ENCODE data around the gene PLGRKT. TPM values are rescaled to one million over a fixed set of nuclear protein-coding genes. Genes with fewer than 3 reads are reported as not detected.
"Not testable (repeated sequence)": the region's sequence is repeated elsewhere in the genome, so short reads cannot be mapped to it uniquely, and the experiment has no call there.

The PLGRKT gene
- total RNA-seq, 2 donors from 2014 or later: 17.4 to 23.5 TPM

DNA sequence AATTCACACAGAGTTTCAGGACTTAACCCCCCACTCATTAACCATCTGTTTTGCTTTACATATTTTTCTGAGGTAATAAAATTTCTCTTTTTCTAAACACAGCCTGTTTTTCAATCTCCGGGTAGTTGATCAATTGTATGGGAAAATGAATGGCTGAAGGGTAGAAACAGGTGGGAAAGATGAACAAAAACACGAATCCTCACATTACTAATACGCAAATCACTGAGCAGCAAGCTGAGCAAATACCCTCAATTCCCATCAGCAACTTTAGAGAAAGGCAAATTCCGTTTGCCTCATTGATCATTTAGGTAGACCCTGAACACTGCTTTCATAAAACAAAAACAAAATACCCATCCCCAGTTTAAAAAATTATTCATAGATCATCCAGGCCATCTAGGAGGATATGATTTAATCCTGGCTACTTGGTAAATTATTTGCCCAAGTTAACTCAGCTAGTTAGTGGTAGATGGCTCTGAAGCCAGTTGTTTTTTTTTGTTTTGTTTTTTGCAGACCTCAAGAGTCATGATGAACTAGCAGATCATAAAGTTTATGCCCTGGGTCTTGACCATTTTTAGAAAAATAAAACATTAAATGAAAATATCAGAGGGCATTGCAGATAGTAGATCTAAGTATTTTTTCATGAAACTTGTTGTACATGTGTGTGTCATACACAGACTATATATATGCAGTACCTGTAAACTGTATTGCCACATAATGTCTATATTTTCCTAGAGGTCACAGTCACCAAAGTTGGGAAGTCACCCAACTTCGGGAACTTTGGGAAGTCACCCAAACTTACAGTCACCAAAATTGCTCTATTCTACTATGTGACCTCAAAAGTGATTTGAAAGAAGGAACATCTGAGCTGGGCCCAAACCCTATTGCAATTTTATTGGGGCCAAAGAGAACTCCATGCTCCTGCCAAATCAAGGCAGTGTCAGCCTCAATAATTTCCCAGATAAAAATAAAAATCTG, 11.0 kb upstream of the PLGRKT start:
- no peaks in the 10 kb centered on the region for H3K36me3 Mint-ChIP-seq (ENCODE audit: low read depth)
- ATAC-seq (no peak), DNase-seq (no peak)
- H3K4me1 Mint-ChIP-seq: peaks cover 42% of the 10 kb centered on the region
- H3K27ac Mint-ChIP-seq: peak overlapping the region; percentile 98
- H3K4me3 Mint-ChIP-seq: peak overlapping the region; percentile 92
- no peaks in the 10 kb centered on the region for H3K27me3 Mint-ChIP-seq
- H3K9me3 ChIP-seq (ENCODE audit: control insufficient read depth, low read length, poor library complexity, severe bottlenecking): no peaks in the 10 kb centered on the region

DNA sequence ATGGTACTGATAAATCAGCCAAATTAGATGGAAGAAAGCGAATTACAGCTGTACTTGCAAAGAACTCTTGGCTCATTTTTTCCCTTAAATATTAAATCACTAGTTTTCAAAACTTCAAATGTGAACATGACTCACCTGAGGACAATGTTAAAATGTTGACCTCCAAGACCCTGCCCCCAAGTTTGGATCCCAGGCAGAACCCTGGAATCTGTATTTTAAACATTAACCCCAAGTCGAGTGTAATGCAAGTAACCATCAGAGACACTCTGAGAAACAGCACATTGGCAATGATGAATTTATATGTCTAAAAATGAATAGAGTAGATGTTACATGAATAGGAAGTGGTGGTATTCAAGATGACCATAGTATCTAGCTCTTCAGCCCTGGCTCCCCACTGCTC, 10.3 kb upstream of the PLGRKT start:
- peak overlapping the region; percentile 98 for H3K27ac Mint-ChIP-seq
- no peak for ATAC-seq
- no peak for DNase-seq
- H3K27me3 Mint-ChIP-seq: no peaks in the 10 kb centered on the region
- no peaks in the 10 kb centered on the region for H3K36me3 Mint-ChIP-seq (ENCODE audit: low read depth)
- no peaks in the 10 kb centered on the region for H3K9me3 ChIP-seq (ENCODE audit: control insufficient read depth, low read length, poor library complexity, severe bottlenecking)
- peak overlapping the region; percentile 67 for H3K4me3 Mint-ChIP-seq
- H3K4me1 Mint-ChIP-seq: peaks cover 41% of the 10 kb centered on the region

DNA sequence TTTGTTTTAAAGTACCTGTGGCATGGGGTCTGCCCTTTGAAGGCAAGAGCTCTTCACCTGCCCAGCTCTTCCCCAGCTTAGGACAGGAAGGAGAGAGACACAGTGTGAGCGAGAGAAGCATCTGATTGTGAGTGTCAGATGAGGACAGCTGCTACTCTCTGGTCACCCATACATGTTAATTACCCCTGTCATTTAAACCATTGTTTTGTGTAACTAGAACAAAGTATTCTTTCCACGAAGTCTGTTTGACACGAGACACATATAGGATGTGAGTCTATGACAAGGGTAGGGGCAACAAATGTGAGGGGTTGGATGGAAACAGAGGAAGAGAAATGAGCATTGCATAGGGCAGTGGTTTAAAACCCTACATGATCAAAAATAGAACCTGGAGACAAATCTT, 9.6 kb upstream of the PLGRKT start:
- H3K4me3 Mint-ChIP-seq: peak overlapping the region; percentile 50
- H3K36me3 Mint-ChIP-seq (ENCODE audit: low read depth): no peaks in the 10 kb centered on the region
- DNase-seq: no peak
- no peaks in the 10 kb centered on the region for H3K27me3 Mint-ChIP-seq
- peaks cover 39% of the 10 kb centered on the region for H3K4me1 Mint-ChIP-seq
- ATAC-seq: no peak
- H3K9me3 ChIP-seq (ENCODE audit: control insufficient read depth, low read length, poor library complexity, severe bottlenecking): no peaks in the 10 kb centered on the region
- peak overlapping the region; percentile 98 for H3K27ac Mint-ChIP-seq

DNA sequence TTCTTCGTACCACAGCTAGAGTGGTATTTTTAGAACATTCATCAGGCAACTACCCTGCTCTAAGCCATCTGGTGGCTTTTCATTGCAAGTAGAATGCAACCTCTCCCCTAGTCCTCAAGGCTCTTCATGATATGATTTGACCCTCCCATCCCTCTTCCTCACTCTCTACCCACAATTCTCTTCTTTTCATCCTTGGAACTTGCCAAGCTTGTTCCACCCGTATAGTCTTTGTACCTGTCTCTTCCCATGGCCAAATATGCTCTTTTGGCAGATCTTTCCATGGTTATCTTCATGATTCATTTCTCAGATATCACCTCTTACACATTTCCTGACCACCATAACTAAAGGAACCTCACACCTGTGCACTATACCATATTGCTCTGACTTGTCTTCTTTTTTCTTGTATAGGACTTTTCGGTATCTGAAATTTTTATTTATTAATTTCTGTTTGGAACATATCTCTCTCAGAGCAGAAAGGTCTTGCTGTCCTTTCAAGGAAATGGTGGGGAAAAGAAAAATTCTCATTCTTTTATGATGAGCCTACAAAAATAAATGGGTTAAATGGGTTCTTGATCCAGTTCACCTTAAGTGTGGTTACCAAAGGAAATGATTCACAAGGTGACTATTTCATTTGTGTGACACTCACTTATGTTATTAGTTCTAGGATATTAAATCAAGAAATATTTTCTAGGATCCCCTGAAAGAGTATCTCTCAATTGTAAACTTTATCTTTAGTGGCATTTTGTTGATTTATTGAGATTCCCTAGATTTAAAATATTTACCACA, 8.9 kb upstream of the PLGRKT start:
- H3K4me3 Mint-ChIP-seq: peak overlapping the region; percentile 7
- ATAC-seq (no peak), DNase-seq (no peak)
- no peaks in the 10 kb centered on the region for H3K9me3 ChIP-seq (ENCODE audit: control insufficient read depth, low read length, poor library complexity, severe bottlenecking)
- no peaks in the 10 kb centered on the region for H3K36me3 Mint-ChIP-seq (ENCODE audit: low read depth)
- peaks cover 34% of the 10 kb centered on the region for H3K4me1 Mint-ChIP-seq
- H3K27me3 Mint-ChIP-seq: no peaks in the 10 kb centered on the region
- peak overlapping the region; percentile 98 for H3K27ac Mint-ChIP-seq

DNA sequence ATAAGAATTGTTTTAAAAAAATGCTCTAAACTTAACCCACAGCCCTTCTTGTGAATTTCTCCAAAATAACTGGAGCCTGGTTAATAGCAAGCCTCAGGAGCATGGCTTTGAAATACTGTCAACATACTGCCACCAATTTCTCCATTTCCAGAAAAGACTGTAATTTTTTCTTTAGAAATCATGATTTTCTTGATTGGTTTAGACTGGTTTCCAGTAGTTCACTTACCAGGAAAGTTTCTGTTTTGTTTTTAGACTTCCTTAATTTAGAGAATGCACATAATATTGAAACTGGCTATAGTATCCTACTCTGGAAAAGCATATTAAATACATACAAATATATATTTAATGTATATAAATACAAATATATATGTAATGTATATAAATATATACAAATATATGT, 8.2 kb upstream of the PLGRKT start:
- Mint-ChIP-seq H3K27ac (peak overlapping the region; percentile 1), H3K4me3 (no peak overlapping the region), H3K27me3 (no peaks in the 10 kb centered on the region), H3K4me1 (peaks cover 29% of the 10 kb centered on the region), H3K36me3 (ENCODE audit: low read depth) (no peaks in the 10 kb centered on the region)
- DNase-seq: no peak
- no peak for ATAC-seq
- no peaks in the 10 kb centered on the region for H3K9me3 ChIP-seq (ENCODE audit: control insufficient read depth, low read length, poor library complexity, severe bottlenecking)

DNA sequence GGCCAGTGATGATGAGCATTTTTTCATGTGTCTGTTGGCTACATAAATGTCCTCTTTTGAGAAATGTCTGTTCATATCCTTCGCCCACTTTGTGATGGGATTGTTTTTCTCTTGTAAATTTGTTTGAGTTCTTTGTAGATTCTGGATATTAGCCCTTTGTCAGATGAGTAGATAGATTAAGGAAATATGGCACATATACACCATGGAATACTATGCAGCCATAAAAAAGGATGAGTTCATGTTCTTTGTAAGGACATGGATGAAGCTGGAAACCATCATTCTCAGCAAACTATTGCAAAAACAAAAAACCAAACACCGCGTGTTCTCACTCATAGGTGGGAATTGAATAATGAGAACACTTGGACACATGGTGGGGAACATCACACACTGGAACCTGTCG, 7.4 kb upstream of the PLGRKT start:
- H3K36me3 Mint-ChIP-seq (ENCODE audit: low read depth); H3K27me3 Mint-ChIP-seq; DNase-seq; H3K9me3 ChIP-seq (ENCODE audit: control insufficient read depth, low read length, poor library complexity, severe bottlenecking); ATAC-seq; H3K27ac Mint-ChIP-seq; H3K4me3 Mint-ChIP-seq: not testable (repeated sequence)
- peaks cover 29% of the 10 kb centered on the region for H3K4me1 Mint-ChIP-seq

DNA sequence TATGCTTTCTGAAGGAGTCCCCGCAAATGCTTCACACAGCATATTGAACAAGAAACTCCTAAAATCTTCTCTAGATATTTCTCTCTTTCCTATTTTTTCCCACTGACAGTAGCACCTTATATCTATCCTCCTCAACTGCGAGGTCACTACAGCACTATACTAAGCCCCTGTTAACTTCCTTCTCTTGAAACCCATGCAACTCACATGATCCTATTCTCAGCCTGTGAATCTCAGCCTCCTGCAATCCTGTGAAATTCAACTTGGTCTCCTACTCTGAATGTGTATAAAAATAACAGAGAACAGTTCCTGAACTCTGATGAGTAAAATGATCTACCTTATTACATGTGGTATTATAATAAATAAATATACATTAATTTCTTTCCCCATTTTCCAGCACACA, 6.1 kb upstream of the PLGRKT start:
- Mint-ChIP-seq H3K36me3 (ENCODE audit: low read depth) (no peaks in the 10 kb centered on the region), H3K27me3 (no peaks in the 10 kb centered on the region), H3K4me3 (no peak overlapping the region), H3K27ac (no peak overlapping the region), H3K4me1 (peaks cover 27% of the 10 kb centered on the region)
- ATAC-seq: no peak
- DNase-seq: no peak
- no peaks in the 10 kb centered on the region for H3K9me3 ChIP-seq (ENCODE audit: control insufficient read depth, low read length, poor library complexity, severe bottlenecking)

DNA sequence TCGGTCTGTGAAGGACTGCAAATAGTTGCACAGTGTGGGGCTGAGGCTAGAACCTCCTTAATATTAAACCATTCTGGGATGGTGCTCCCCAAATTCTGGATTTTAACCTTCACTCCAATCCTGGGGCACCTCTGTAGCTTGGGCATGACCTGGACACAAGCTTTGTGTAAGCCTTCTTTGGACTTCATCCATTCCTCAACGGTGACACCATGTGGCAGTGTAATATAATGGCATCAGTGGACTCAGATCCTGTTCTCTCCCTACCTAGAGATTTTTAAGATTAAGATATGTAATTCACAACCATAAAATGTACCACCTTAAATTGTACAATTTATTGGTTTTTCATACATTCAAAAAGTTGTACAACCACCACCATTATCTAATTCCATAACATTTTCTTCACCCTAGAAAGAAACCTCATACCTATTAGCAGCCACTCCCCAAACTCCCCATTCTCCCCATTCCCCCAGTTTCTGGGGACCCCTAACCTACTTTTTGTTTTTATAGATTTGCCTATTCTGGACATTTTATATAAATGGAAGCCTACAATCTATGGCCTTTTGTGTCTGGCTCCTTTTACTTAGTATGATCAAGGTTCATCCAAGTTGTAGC, 4.8 kb upstream of the PLGRKT start:
- H3K36me3 Mint-ChIP-seq (ENCODE audit: low read depth): no peaks in the 10 kb centered on the region
- no peak overlapping the region for H3K27ac Mint-ChIP-seq
- no peak for DNase-seq
- H3K4me1 Mint-ChIP-seq: peaks cover 27% of the 10 kb centered on the region
- no peaks in the 10 kb centered on the region for H3K27me3 Mint-ChIP-seq
- no peaks in the 10 kb centered on the region for H3K9me3 ChIP-seq (ENCODE audit: control insufficient read depth, low read length, poor library complexity, severe bottlenecking)
- ATAC-seq: no peak
- no peak overlapping the region for H3K4me3 Mint-ChIP-seq

DNA sequence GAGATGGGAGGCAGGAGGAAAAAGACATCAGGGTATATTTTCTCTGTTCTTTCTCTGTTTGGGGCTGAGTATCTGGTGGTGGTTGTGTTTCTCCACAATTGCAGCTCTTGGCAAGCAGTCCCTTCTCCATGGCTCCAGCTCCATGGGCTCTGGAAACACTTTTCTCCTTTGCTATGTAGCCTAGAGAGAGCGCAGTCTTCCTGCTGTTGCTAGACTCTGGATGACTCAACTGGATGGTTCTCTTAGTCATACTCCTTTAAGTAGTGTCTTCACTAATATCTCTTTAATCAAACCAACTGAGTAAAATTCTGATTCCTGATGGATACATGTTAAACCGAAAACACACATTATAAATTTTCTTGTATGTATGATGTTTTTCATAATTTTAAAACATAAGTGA, 3.3 kb upstream of the PLGRKT start:
- peaks cover 25% of the 10 kb centered on the region for H3K4me1 Mint-ChIP-seq
- no peaks in the 10 kb centered on the region for H3K36me3 Mint-ChIP-seq (ENCODE audit: low read depth)
- no peaks in the 10 kb centered on the region for H3K27me3 Mint-ChIP-seq
- H3K4me3 Mint-ChIP-seq: no peak overlapping the region
- DNase-seq (no peak), ATAC-seq (no peak)
- H3K27ac Mint-ChIP-seq: peak overlapping the region; percentile 84
- H3K9me3 ChIP-seq (ENCODE audit: control insufficient read depth, low read length, poor library complexity, severe bottlenecking): no peaks in the 10 kb centered on the region

DNA sequence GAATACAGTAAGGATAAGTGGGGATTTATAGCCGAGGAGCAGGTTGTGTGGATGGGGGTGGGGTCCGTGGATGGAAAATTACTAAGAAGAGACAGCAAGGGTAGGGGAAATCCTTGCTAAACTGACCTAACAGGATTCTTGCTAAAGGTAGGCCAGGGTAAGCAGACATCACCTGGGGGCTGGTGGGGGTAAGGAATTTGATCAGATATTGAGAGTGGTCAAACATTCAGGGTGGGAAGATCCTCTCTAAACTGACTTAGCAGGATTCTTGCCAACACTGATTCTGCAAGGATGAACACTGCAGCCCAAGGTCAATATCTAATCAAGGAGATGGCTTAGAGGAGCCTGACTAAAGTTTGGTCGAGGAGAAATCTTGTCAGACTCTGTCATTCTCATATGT, 2.7 kb upstream of the PLGRKT start:
- peak overlapping the region; percentile 84 for H3K27ac Mint-ChIP-seq
- H3K4me1 Mint-ChIP-seq: peaks cover 25% of the 10 kb centered on the region
- no peaks in the 10 kb centered on the region for H3K27me3 Mint-ChIP-seq
- no peak for DNase-seq
- no peaks in the 10 kb centered on the region for H3K36me3 Mint-ChIP-seq (ENCODE audit: low read depth)
- ATAC-seq: no peak
- H3K9me3 ChIP-seq (ENCODE audit: control insufficient read depth, low read length, poor library complexity, severe bottlenecking): no peaks in the 10 kb centered on the region
- no peak overlapping the region for H3K4me3 Mint-ChIP-seq

DNA sequence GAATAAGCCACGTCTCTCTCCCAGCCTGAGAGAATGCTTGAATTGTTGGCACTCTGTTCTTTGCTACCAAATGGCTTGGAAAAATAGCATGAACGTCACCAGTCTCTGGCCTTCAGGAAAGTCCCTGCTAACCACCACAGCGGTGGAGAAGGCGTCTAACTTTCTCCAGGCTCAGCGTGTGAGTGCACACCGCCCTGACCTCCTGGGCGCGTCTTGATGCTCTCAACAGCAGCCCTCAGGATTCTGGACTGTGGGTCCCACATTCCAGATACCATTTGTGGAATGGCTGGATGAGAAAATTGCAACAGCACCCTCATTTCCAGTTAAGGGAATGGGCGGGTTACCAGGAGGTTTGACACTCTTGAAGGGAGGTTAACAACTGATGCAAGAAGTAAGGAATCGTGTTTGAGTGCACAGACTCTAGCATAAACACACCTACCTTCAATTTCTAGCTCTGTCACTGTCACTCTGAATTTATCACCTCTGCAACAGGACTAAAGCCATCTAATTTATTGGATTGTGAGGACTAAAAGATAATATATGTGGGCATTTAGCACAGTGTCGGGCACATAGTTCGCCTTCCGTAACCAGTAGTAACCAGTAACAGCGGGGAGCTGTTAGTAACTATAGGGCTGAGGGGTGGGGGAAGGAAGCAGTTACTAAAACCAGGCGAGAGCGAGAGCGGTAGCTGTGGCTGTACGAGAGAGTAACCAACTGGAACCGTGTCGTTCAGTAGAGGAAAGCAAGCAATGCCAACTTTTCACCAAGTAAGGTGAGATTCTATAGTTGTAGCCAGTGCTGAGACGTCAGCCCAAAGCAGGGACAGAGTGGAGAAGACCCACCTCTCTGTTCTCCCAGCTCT, 807 bp upstream of the PLGRKT start:
- DNase-seq: peak; percentile 40 to 50 (median 44)
- peak; percentile 69 for ATAC-seq
- no peaks in the 10 kb centered on the region for H3K9me3 ChIP-seq (ENCODE audit: control insufficient read depth, low read length, poor library complexity, severe bottlenecking)
- Mint-ChIP-seq H3K4me1 (peaks cover 25% of the 10 kb centered on the region), H3K36me3 (ENCODE audit: low read depth) (peaks cover 2% of the 10 kb centered on the region), H3K27ac (peak overlapping the region; percentile 97), H3K4me3 (peak overlapping the region; percentile 93), H3K27me3 (no peaks in the 10 kb centered on the region)

DNA sequence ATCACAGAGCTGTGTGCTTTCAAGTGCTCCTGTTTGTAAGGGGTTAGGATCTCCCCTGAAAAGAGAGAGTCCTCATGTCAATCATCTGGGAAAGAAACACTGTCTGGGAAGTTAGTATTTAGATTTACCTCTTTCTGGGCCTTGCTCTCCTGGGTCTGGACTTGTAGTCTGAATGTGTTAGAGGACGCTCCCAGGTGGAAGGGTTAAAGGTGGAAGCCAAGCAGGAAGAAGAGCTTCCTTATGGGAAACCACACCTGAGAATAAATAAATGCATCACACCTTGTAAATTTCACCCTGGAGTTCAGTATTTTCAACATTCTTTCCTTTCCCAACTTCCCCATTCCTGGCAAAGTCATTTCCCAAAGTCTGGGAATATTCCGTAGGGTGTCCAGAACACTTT, 1.3 kb downstream of the PLGRKT start:
- peak overlapping the region; percentile 97 for H3K27ac Mint-ChIP-seq
- peak overlapping the region; percentile 41 for H3K4me3 Mint-ChIP-seq
- H3K27me3 Mint-ChIP-seq: no peaks in the 10 kb centered on the region
- H3K9me3 ChIP-seq (ENCODE audit: control insufficient read depth, low read length, poor library complexity, severe bottlenecking): no peaks in the 10 kb centered on the region
- peaks cover 7% of the 10 kb centered on the region for H3K36me3 Mint-ChIP-seq (ENCODE audit: low read depth)
- DNase-seq (no peak), ATAC-seq (no peak)
- peaks cover 21% of the 10 kb centered on the region for H3K4me1 Mint-ChIP-seq

Measured in T-helper 17 cell (primary cell).